Ramos (cell line): ENCODE data around the gene GPBP1L1.
"Not testable (repeated sequence)": the region's sequence is repeated elsewhere in the genome, so short reads cannot be mapped to it uniquely, and the experiment has no call there.

Experiments used
- in situ Hi-C: fragments of 300-500 bp; cut with MboI; formaldehyde crosslinking; loops from one replicate; pipeline ENCODE4 v1.14.3; 2022; ENCODE audit warnings: low sequenced_read_pairs; ENCODE audit not compliant: unreplicated experiment

Gene GPBP1L1

GRCh38 chr1:45607404-45608074 lies 78.8 kb downstream of the GPBP1L1 start:
- in situ Hi-C loops: no loop called here

GRCh38 chr1:45604239-45604638 lies 82.1 kb downstream of the GPBP1L1 start:
- in situ Hi-C loops: no loop called here

- in situ Hi-C loops: not testable (repeated sequence)
These were observed 89.6 kb downstream of the GPBP1L1 start for GRCh38 chr1:45596765-45597164.

- in situ Hi-C loops: no loop called here
These were observed 91.9 kb downstream of the GPBP1L1 start for GRCh38 chr1:45594412-45594811.

GRCh38 chr1:45589861-45590260 lies 96.5 kb downstream of the GPBP1L1 start:
- in situ Hi-C loops: no loop called here

- in situ Hi-C loops: no loop called here
These were observed 99.6 kb downstream of the GPBP1L1 start for GRCh38 chr1:45586769-45587168.

- in situ Hi-C loops: no loop called here
These were observed 100.7 kb downstream of the GPBP1L1 start for GRCh38 chr1:45585496-45586075.

- in situ Hi-C loops: no loop called here
These were observed 101.3 kb downstream of the GPBP1L1 start for GRCh38 chr1:45585110-45585426.

- in situ Hi-C loops: no loop called here
These were observed 101.8 kb downstream of the GPBP1L1 start for GRCh38 chr1:45584351-45585109.

GRCh38 chr1:45583666-45584350 lies 102.5 kb downstream of the GPBP1L1 start, which contains the start of gene NASP:
NASP (plus strand) TSS chr1:45584041; CDS start chr1:45584147, 106 bp downstream.
- in situ Hi-C loops: no loop called here

GRCh38 chr1:45583264-45583665 lies 103.1 kb downstream of the GPBP1L1 start:
- in situ Hi-C loops: no loop called here
